Panc1 (cell line): ENCODE measurements around the gene ARHGDIB. TPM values are rescaled to one million over a fixed set of nuclear protein-coding genes. Genes with fewer than 3 reads are reported as not detected.

ENCODE experiments used
- ATAC-seq: fragments of 200-7000 bp; cut with Tn5 transposase; 2 replicates; pipeline ENCODE4 v1.9.1; 2020; ENCODE audit warnings: mild to moderate bottlenecking, moderate library complexity
- BruUV-seq: library from RNA; stranded (reverse); fragments of 400-500 nt; replicated peaks from 2 replicates; lab custom pipeline; 2021; lab: Mats Ljungman, UMichigan
- CTCF ChIA-PET: fragments of 300-600 bp; sonication (Branson Sonifier 250); formaldehyde crosslinking; loops from one replicate; lab custom pipeline; 2022; ENCODE audit warnings: antibody characterized with exemption; lab: Charles Lee
- POLR2A ChIA-PET: fragments of 300-600 bp; sonication (Branson Sonifier 250); formaldehyde crosslinking; loops from one replicate; lab custom pipeline; 2022; ENCODE audit warnings: antibody characterized with exemption; lab: Charles Lee
- DNase-seq: peaks from one replicate; pipeline ENCODE4 v3.0.0-alpha.2; 2010; ENCODE audit warnings: low read depth, low spot score
- H3K27ac ChIP-seq: 2 replicates; pipeline ENCODE4 v1.5.1; 2011; ENCODE audit warnings: mild to moderate bottlenecking, low read length, inconsistent platforms
- H3K27me3 ChIP-seq: fragments of 200-500 bp; sonication (Bioruptor generic); 2 replicates; pipeline ENCODE4 v1.6.0; 2014; ENCODE audit warnings: low read length, inconsistent platforms; ENCODE audit not compliant: control insufficient read depth, insufficient read depth
- H3K36me3 ChIP-seq: fragments of 200-500 bp; sonication (Bioruptor generic); 2 replicates; pipeline ENCODE4 v1.5.1; 2014; ENCODE audit warnings: inconsistent platforms, mild to moderate bottlenecking, low read length, moderate library complexity; ENCODE audit not compliant: control insufficient read depth, insufficient read depth
- H3K4me1 ChIP-seq: 2 replicates; pipeline ENCODE4 v1.5.1; 2011; ENCODE audit warnings: inconsistent platforms, mild to moderate bottlenecking, low read length, moderate library complexity; ENCODE audit not compliant: control insufficient read depth, insufficient read depth
- H3K4me3 ChIP-seq, 2 experiments: 2 replicates each; pipeline ENCODE4 v1.5.1; 2011 to 2012; ENCODE audit warnings: low read depth in 2 of 2, low read length in 2 of 2, mild to moderate bottlenecking in 2 of 2, inconsistent platforms in 1 of 2, moderate library complexity in 1 of 2
- H3K9me3 ChIP-seq: fragments of 200-500 bp; sonication (Bioruptor generic); 2 replicates; pipeline ENCODE4 v1.5.1; 2014; ENCODE audit warnings: low read depth, mild to moderate bottlenecking, inconsistent platforms, low read length, moderate library complexity; ENCODE audit not compliant: control insufficient read depth, insufficient read depth
- CTCF ChIP-seq: fragments of 450-650 bp; IDR thresholded peaks from 2 replicates; pipeline ENCODE4 v1.5.1; 2017; ENCODE audit warnings: mild to moderate bottlenecking
- POLR2AphosphoS5 ChIP-seq: IDR thresholded peaks from 2 replicates; pipeline ENCODE4 v1.6.1; 2012; ENCODE audit warnings: mild to moderate bottlenecking, low read depth, low read length, moderate library complexity
- REST ChIP-seq, 2 experiments: IDR thresholded peaks; 2 replicates each; pipeline ENCODE4 v1.6.1; 2011 to 2012; ENCODE audit warnings: low read depth in 2 of 2, control low read depth in 1 of 2, low read length in 1 of 2, mild to moderate bottlenecking in 1 of 2, moderate library complexity in 1 of 2; ENCODE audit not compliant: insufficient read depth in 1 of 2
- SIN3A ChIP-seq: IDR thresholded peaks from 2 replicates; pipeline ENCODE4 v1.6.1; 2012; ENCODE audit warnings: low read depth, mild to moderate bottlenecking, low read length, moderate library complexity, borderline replicate concordance; ENCODE audit not compliant: insufficient read depth
- TCF7L2 ChIP-seq: IDR thresholded peaks from 2 replicates; pipeline ENCODE4 v1.6.1; 2011; ENCODE audit warnings: mild to moderate bottlenecking, low read depth, low read length, inconsistent platforms
- in situ Hi-C: cut with HindIII; loops from 2 replicates; pipeline ENCODE4 v1.10.0; 2016; ENCODE audit warnings: low sequenced_read_pairs, low pct_unique_long_range_greater_than_20kb
- intact Hi-C: fragments of 100-400 bp; cut with micrococcal nuclease; formaldehyde crosslinking; loops from one replicate; pipeline ENCODE4 v1.10.0; 2022; ENCODE audit not compliant: unreplicated experiment
- total RNA-seq: library from RNA; stranded (reverse); gene quantifications from one replicate; pipeline ENCODE4 v1.2.1, GENCODE V29; 2021; ENCODE audit not compliant: unreplicated experiment

The ARHGDIB gene
- total RNA-seq, 1 experiment from 2014 or later: 1.6 TPM

- BruUV-seq: no TSS peak
- intact Hi-C loops (no loop called here), in situ Hi-C loops (no loop called here)
- Histone ChIP-seq H3K36me3 (no peaks in the 10 kb centered on the region), H3K9me3 (no peaks in the 10 kb centered on the region), H3K4me1 (no peaks in the 10 kb centered on the region), H3K27me3 (no peaks in the 10 kb centered on the region), H3K4me3 (no peak overlapping the region), H3K27ac (no peak overlapping the region)
- no peak for DNase-seq
- no peak for TF ChIP-seq POLR2AphosphoS5
- TF ChIP-seq SIN3A: no peak
- TF ChIP-seq CTCF: no peak
- TF ChIP-seq TCF7L2: no peak
- TF ChIP-seq REST (IDR thresholded peaks at IDR 0.05; ENCODE audit: insufficient read depth in 1 of 2, low read depth in 2 of 2, low read length in 1 of 2): no peak
- ATAC-seq: no peak
- ChIA-PET CTCF (no interaction called here), POLR2A (no interaction called here)
Observed at GRCh38 chr12:14906114-14906513, 55.3 kb downstream of the ARHGDIB start.

GRCh38 chr12:14905269-14906004 is 56.0 kb downstream of the ARHGDIB start:
- intact Hi-C loops (no loop called here), in situ Hi-C loops (no loop called here)
- no peak overlapping the region for H3K27ac ChIP-seq
- no peaks in the 10 kb centered on the region for H3K4me1 ChIP-seq
- no peak for DNase-seq
- CTCF ChIA-PET: no interaction called here
- no peak overlapping the region for H3K4me3 ChIP-seq
- H3K9me3 ChIP-seq: no peaks in the 10 kb centered on the region
- no TSS peak for BruUV-seq
- POLR2A ChIA-PET: no interaction called here
- ATAC-seq: no peak
- no peaks in the 10 kb centered on the region for H3K27me3 ChIP-seq
- TF ChIP-seq POLR2AphosphoS5: no peak
- no peak for TF ChIP-seq CTCF
- TF ChIP-seq SIN3A: no peak
- no peak for TF ChIP-seq REST (IDR thresholded peaks at IDR 0.05; ENCODE audit: insufficient read depth in 1 of 2, low read depth in 2 of 2, low read length in 1 of 2)
- H3K36me3 ChIP-seq: no peaks in the 10 kb centered on the region
